ENCODE data around the gene ZMYM5. TPM values are rescaled to one million over a fixed set of nuclear protein-coding genes. Genes with fewer than 3 reads are reported as not detected.

The ZMYM5 gene
- total and polyA plus RNA-seq, 2 of the 8 experiments (the other 6 are each of a cell fraction or from before 2014, with no cell fraction given): 4.9 to 7.9 TPM

DNA sequence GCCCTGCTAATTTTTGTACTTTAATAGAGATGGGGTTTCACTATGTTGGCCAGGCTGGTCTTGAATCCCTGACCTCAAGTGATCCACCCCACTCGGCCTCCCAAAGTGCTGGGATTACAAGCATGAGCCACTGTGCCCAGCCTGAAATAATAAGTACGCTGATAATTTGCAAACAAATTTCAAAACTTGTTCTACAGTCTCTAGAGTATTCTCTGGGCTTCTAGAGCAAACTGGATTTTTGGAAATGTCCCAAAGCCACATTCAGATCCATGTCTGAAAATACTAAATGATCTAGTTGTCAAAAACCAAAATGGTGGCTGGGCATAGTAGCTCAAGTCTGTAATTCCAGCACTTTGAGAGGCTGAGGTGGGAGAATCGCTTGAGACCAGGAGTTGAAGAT lies 40.8 kb downstream of the ZMYM5 start:
- Histone ChIP-seq H3K23ac (ENCODE audit: insufficient read length) (no peak overlapping the region), H4K20me1 (replicated peaks in 1 of 2; ENCODE audit: control insufficient read depth in 1 of 2, insufficient read depth in 2 of 2, low read length in 2 of 2) (peaks cover 0 to 1% of the 10 kb centered on the region in 2 experiments), H3K56ac (replicated peaks; ENCODE audit: insufficient read length, low read depth, low read length) (no peak overlapping the region), H3K27me3 (replicated peaks in 1 of 4; ENCODE audit: control insufficient read depth in 3 of 4, extremely low read depth in 1 of 4, insufficient read depth in 3 of 4, low read length in 3 of 4) (no peaks in the 10 kb centered on the region), H2BK20ac (ENCODE audit: low read length) (no peak overlapping the region), H4K8ac (ENCODE audit: extremely low read depth, insufficient read depth, low read length) (no peak overlapping the region), H3K23me2 (ENCODE audit: low read depth, low read length) (no peaks in the 10 kb centered on the region), H2BK12ac (ENCODE audit: low read depth, low read length) (no peak overlapping the region), H2AFZ (ENCODE audit: low read length) (no peak overlapping the region), H3K4me1 (replicated peaks in 1 of 4; ENCODE audit: control insufficient read depth in 3 of 4, insufficient read depth in 4 of 4, low read length in 3 of 4) (peaks cover 0 to 3% (median under 1%) of the 10 kb centered on the region in 4 experiments; a peak in 1 of 7 replicates), H3K14ac (ENCODE audit: insufficient read length) (no peak overlapping the region), H3K4me3 (ENCODE audit: extremely low read depth in 1 of 4, insufficient read depth in 2 of 4, low read depth in 3 of 4, low read length in 4 of 4) (no peak overlapping the region), H2BK120ac (replicated peaks; ENCODE audit: low read depth, low read length) (no peak overlapping the region), H3K4me2 (ENCODE audit: insufficient read depth in 1 of 2, low read depth in 2 of 2, low read length in 2 of 2) (no peak overlapping the region), H2BK15ac (ENCODE audit: low read length) (no peak overlapping the region), H3K18ac (ENCODE audit: extremely low read depth, low read length) (no peak overlapping the region), H3K27ac (ENCODE audit: low read depth, low read length) (no peak overlapping the region), H4K91ac (replicated peaks; ENCODE audit: insufficient read length, low read length) (no peak overlapping the region), H3K9ac (replicated peaks in 1 of 4; ENCODE audit: extremely low read depth in 1 of 4, low read depth in 3 of 4, low read length in 3 of 4) (no peak overlapping the region), H3K9me3 (ENCODE audit: insufficient read depth in 2 of 2, low read depth in 1 of 2, low read length in 1 of 2) (peaks cover 3 to 6% of the 10 kb centered on the region in 2 experiments; a peak in 2 of 4 replicates), H2BK5ac (ENCODE audit: low read depth, low read length) (no peak overlapping the region), H3K79me2 (ENCODE audit: control insufficient read depth in 1 of 2, insufficient read depth in 2 of 2, low read length in 2 of 2) (no peaks in the 10 kb centered on the region), H4K5ac (ENCODE audit: insufficient read length, low read depth, low read length) (no peak overlapping the region), H2AK5ac (ENCODE audit: low read depth, low read length) (no peak overlapping the region), H3K79me1 (ENCODE audit: low read depth, low read length) (no peaks in the 10 kb centered on the region), H3K36me3 (ENCODE audit: control insufficient read depth in 2 of 4, insufficient read depth in 4 of 4, low read length in 3 of 4) (peaks cover 0 to 19% (median 3%) of the 10 kb centered on the region in 4 experiments; a peak in 1 of 8 replicates), H3K4ac (replicated peaks; ENCODE audit: insufficient read length, low read depth, low read length) (no peak overlapping the region)
- ChIA-PET POLR2A (ENCODE audit: partially characterized antibody) (no interaction called here), CTCF (ENCODE audit: partially characterized antibody) (no interaction called here)
- no peak for FAIRE-seq
- 93% methylated on average over 3 of the region's 3 CpGs; no CpG with 5 or more reads in 1 of the 2 experiments for WGBS, 2 experiments (ENCODE audit: extremely low coverage in 1 of 2, insufficient coverage in 1 of 2, insufficient read length in 1 of 2, insufficient replicate concordance in 2 of 2, low coverage in 1 of 2, low lambda C conversion rate in 2 of 2, missing lambda C conversion rate in 1 of 2)
- DNase-seq (ENCODE audit: low read depth in 1 of 2, low spot score in 2 of 2): no peak
- TF ChIP-seq, protein P1, sequence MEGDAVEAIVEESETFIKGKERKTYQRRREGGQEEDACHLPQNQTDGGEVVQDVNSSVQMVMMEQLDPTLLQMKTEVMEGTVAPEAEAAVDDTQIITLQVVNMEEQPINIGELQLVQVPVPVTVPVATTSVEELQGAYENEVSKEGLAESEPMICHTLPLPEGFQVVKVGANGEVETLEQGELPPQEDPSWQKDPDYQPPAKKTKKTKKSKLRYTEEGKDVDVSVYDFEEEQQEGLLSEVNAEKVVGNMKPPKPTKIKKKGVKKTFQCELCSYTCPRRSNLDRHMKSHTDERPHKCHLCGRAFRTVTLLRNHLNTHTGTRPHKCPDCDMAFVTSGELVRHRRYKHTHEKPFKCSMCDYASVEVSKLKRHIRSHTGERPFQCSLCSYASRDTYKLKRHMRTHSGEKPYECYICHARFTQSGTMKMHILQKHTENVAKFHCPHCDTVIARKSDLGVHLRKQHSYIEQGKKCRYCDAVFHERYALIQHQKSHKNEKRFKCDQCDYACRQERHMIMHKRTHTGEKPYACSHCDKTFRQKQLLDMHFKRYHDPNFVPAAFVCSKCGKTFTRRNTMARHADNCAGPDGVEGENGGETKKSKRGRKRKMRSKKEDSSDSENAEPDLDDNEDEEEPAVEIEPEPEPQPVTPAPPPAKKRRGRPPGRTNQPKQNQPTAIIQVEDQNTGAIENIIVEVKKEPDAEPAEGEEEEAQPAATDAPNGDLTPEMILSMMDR (IDR thresholded peaks at IDR 0.05; ENCODE audit: control extremely low read depth in 1 of 3, insufficient read depth in 1 of 3, low read depth in 1 of 3, low read length in 3 of 3): no peak
- no peak for TF ChIP-seq YY1 (IDR thresholded peaks at IDR 0.05; ENCODE audit: low read depth, low read length)
- TF ChIP-seq, protein P2, sequence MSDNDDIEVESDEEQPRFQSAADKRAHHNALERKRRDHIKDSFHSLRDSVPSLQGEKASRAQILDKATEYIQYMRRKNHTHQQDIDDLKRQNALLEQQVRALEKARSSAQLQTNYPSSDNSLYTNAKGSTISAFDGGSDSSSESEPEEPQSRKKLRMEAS (IDR thresholded peaks at IDR 0.05): no peak
- TF ChIP-seq, protein P3, sequence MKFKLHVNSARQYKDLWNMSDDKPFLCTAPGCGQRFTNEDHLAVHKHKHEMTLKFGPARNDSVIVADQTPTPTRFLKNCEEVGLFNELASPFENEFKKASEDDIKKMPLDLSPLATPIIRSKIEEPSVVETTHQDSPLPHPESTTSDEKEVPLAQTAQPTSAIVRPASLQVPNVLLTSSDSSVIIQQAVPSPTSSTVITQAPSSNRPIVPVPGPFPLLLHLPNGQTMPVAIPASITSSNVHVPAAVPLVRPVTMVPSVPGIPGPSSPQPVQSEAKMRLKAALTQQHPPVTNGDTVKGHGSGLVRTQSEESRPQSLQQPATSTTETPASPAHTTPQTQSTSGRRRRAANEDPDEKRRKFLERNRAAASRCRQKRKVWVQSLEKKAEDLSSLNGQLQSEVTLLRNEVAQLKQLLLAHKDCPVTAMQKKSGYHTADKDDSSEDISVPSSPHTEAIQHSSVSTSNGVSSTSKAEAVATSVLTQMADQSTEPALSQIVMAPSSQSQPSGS (IDR thresholded peaks at IDR 0.05; ENCODE audit: low read length): no peak
- no peak for TF ChIP-seq JUN (IDR thresholded peaks at IDR 0.05; ENCODE audit: low read depth, low read length)
- no peak for TF ChIP-seq BACH1 (IDR thresholded peaks at IDR 0.05; ENCODE audit: low read length)
- TF ChIP-seq KDM5A (IDR thresholded peaks at IDR 0.05; ENCODE audit: low read length): no peak
- no peak for TF ChIP-seq POLR2AphosphoS5 (IDR thresholded peaks at IDR 0.05; ENCODE audit: low read depth, low read length)

Data from H1 (cell line).